Measurements from ENCODE around the gene TMED6. TPM values are rescaled to one million over a fixed set of nuclear protein-coding genes. Genes with fewer than 3 reads are reported as not detected.
"Not testable (repeated sequence)": the region's sequence is repeated elsewhere in the genome, so short reads cannot be mapped to it uniquely, and the experiment has no call there.

Gene TMED6
- total RNA-seq, 2 donors from 2014 or later: 23.1 to 62.8 TPM

DNA sequence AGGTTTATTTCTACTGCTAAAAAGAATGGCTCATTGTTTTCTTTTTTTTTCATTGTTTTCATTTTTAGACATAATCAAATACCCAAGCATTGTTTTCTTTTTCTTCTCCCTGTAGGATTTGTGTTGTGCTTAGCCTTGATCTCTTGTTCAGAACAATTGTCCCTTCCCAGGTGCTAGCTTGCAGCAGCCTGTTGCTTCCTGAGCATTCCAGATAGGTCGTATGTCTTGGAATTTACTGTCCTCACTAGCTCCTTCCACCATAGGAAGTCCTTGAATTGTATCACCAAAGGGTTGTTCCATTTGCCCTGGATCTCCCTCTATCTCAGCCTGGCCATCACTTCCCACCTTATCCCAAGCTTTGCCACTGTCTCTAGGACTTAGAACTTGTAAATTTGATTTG, 50.4 kb downstream of the TMED6 start:
- 47 to 63% methylated on average over 1 of the region's 1 CpG for WGBS, 2 donors
- no peak for TF ChIP-seq POLR2A (IDR thresholded peaks at IDR 0.05)
- TF ChIP-seq, protein P1, sequence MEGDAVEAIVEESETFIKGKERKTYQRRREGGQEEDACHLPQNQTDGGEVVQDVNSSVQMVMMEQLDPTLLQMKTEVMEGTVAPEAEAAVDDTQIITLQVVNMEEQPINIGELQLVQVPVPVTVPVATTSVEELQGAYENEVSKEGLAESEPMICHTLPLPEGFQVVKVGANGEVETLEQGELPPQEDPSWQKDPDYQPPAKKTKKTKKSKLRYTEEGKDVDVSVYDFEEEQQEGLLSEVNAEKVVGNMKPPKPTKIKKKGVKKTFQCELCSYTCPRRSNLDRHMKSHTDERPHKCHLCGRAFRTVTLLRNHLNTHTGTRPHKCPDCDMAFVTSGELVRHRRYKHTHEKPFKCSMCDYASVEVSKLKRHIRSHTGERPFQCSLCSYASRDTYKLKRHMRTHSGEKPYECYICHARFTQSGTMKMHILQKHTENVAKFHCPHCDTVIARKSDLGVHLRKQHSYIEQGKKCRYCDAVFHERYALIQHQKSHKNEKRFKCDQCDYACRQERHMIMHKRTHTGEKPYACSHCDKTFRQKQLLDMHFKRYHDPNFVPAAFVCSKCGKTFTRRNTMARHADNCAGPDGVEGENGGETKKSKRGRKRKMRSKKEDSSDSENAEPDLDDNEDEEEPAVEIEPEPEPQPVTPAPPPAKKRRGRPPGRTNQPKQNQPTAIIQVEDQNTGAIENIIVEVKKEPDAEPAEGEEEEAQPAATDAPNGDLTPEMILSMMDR (IDR thresholded peaks at IDR 0.05): no peak
- ATAC-seq (no peak), DNase-seq (no peak)
- Histone ChIP-seq H3K9me3 (no peaks in the 10 kb centered on the region), H3K36me3 (replicated peaks in 1 of 2; ENCODE audit: insufficient read depth in 1 of 2, low read depth in 2 of 2) (peaks cover 0 to 3% of the 10 kb centered on the region in 2 donors), H3K4me3 (no peak overlapping the region), H3K27me3 (no peaks in the 10 kb centered on the region), H3K27ac (no peak overlapping the region), H3K4me1 (no peaks in the 10 kb centered on the region)
- intact Hi-C loops (cut with DNase I): no loop called here

DNA sequence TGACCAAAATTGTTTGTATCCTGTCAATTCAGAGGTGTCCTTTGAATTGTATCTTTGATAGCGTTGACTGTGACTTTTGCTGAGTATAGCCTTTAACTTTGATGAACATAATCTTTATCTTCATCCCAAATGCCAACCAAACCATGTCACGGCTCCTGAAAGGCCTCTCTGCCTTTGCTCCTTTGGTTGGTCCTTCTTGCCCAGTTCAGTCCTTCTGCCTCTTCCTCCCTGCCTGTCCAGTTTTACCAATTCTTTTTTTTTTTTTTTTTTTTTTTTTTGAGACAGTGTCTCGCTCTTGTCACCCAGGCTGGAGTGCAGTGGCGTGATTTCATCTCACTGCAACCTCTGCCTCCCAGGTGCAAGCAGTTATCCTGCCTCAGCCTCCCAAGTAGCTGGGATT, 53.3 kb downstream of the TMED6 start:
- no peaks in the 10 kb centered on the region for H3K9me3 ChIP-seq
- H3K4me1 ChIP-seq: no peaks in the 10 kb centered on the region
- ATAC-seq (no peak), DNase-seq (no peak)
- peaks cover 0 to 3% of the 10 kb centered on the region in 2 donors for H3K36me3 ChIP-seq (replicated peaks in 1 of 2; ENCODE audit: insufficient read depth in 1 of 2, low read depth in 2 of 2)
- no peak for TF ChIP-seq POLR2A (IDR thresholded peaks at IDR 0.05)
- TF ChIP-seq, protein P1 (IDR thresholded peaks at IDR 0.05): no peak
- 94 to 96% methylated on average over 4 of the region's 4 CpGs for WGBS, 2 donors
- H3K27me3 ChIP-seq: no peaks in the 10 kb centered on the region
- intact Hi-C loops (cut with DNase I): no loop called here
- no peak overlapping the region for H3K27ac ChIP-seq
- H3K4me3 ChIP-seq: no peak overlapping the region

DNA sequence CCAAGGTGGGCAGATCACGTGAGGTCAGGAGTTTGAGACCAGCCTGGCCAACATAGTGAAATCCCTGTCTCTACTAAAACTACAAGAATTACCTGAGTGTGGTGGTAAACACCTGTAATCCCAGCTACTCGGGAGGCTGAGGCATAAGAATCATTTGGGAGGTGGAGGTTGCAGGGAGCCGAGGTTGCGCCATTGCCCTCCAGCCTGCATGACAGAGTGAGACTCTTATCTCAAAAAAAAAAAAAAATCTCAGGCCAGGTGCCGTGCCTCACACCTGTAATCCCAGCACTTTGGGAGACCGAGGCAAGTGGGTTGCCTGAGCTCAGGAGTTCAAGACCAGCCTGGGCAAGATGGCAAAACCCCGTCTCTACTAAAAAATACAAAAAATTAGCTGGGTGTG, 54.8 kb downstream of the TMED6 start:
- intact Hi-C loops (cut with DNase I); ATAC-seq; H3K27me3 ChIP-seq; H3K36me3 ChIP-seq (replicated peaks in 1 of 2; ENCODE audit: insufficient read depth in 1 of 2, low read depth in 2 of 2); H3K4me3 ChIP-seq; H3K9me3 ChIP-seq; H3K27ac ChIP-seq; DNase-seq; H3K4me1 ChIP-seq: not testable (repeated sequence)
- WGBS, 2 donors: 90 to 98% methylated on average over 7 of the region's 7 CpGs

DNA sequence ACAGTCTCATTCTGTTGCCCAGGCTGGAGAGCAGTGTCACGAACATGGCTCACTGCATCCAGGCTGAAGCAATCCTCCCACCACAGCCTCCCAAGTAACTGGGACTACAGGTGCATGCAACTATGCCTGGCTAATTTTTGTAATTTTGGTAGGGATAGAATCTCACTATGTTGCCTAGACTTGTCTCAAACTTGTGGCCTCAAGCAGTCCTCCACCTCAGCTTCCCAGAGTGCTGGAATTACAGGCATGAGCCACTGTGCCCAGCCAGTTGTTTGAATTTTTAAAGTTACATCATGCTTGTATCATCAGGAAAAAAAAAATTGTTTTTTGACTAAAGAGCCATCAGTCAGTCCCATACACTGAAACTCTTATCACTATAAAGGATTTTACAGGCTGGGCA, 57.5 kb downstream of the TMED6 start:
- no peak for TF ChIP-seq POLR2A (IDR thresholded peaks at IDR 0.05)
- TF ChIP-seq, protein P1 (IDR thresholded peaks at IDR 0.05): no peak
- DNase-seq: no peak
- 89% methylated on average over 1 of the region's 1 CpG for WGBS, 2 donors
- no peaks in the 10 kb centered on the region for H3K27me3 ChIP-seq
- H3K4me1 ChIP-seq: no peaks in the 10 kb centered on the region
- H3K4me3 ChIP-seq: no peak overlapping the region
- H3K9me3 ChIP-seq: no peaks in the 10 kb centered on the region
- no peaks in the 10 kb centered on the region for H3K36me3 ChIP-seq (replicated peaks in 1 of 2; ENCODE audit: insufficient read depth in 1 of 2, low read depth in 2 of 2)
- ATAC-seq: no peak
- no peak overlapping the region for H3K27ac ChIP-seq
- intact Hi-C loops (cut with DNase I): no loop called here

DNA sequence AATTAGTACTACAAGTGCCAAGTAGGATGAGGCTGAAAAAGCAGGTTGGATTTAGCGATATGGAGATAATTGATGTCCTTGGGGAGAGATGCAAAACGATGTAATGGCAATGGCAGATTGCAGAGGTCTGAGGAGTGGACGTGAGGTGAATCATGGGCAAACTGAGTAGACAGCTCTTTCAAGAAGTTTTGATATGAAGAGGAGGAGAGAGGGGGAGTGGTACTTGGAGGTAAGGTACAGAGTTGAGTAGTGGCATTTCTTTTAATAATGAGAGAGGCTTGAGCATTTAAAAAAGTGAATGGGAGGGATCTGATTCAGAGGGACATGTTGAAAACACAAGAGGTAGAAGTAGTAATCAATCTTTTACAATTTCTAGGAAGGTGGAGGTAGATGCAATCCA, 58.2 kb downstream of the TMED6 start:
- 58 to 59% methylated on average over 3 of the region's 3 CpGs for WGBS, 2 donors
- intact Hi-C loops (cut with DNase I): no loop called here
- no peak overlapping the region for H3K27ac ChIP-seq
- no peaks in the 10 kb centered on the region for H3K36me3 ChIP-seq (replicated peaks in 1 of 2; ENCODE audit: insufficient read depth in 1 of 2, low read depth in 2 of 2)
- H3K4me3 ChIP-seq: no peak overlapping the region
- H3K9me3 ChIP-seq: no peaks in the 10 kb centered on the region
- no peaks in the 10 kb centered on the region for H3K27me3 ChIP-seq
- TF ChIP-seq, protein P1 (IDR thresholded peaks at IDR 0.05): no peak
- TF ChIP-seq POLR2A (IDR thresholded peaks at IDR 0.05): no peak
- no peaks in the 10 kb centered on the region for H3K4me1 ChIP-seq
- DNase-seq (no peak), ATAC-seq (no peak)

Other genes starting within 250 kb of the TMED6 start
- under 1 TPM; 0.26 to 0.99 TPM for gene HAS3, start 246.1 kb downstream of the TMED6 start, total RNA-seq
- gene CHTF8, start 219.2 kb downstream of the TMED6 start, total RNA-seq: 10 to 100 TPM; 35.3 to 39.4 TPM
- gene UTP4, start 219.1 kb downstream of the TMED6 start, total RNA-seq: 10 to 100 TPM in 1 of 2 donors, 1 to 10 TPM in 1; 9.2 to 12.2 TPM
- 10 to 100 TPM; 11.2 to 13.5 TPM for gene SNTB2, start 164.6 kb downstream of the TMED6 start, total RNA-seq
- 10 to 100 TPM; 29.8 to 30.7 TPM for gene VPS4A, start 40.4 kb downstream of the TMED6 start, total RNA-seq
- 10 to 100 TPM; 38.1 to 45.2 TPM for gene PDF, start 21.2 kb downstream of the TMED6 start, total RNA-seq
- gene COG8, start 12.2 kb downstream of the TMED6 start, total RNA-seq: 10 to 100 TPM; 39.4 to 46.8 TPM
- 1 to 10 TPM; 3.3 to 8.8 TPM for gene NIP7, start 12.0 kb downstream of the TMED6 start, total RNA-seq
- gene TERF2, start 34.2 kb upstream of the TMED6 start, total RNA-seq: 10 to 100 TPM; 11.4 to 27.7 TPM
- gene CYB5B, start 72.8 kb upstream of the TMED6 start, total RNA-seq: 10 to 100 TPM in 1 of 2 donors, 1 to 10 TPM in 1; 8.2 to 20.0 TPM
- gene NFAT5, start 214.2 kb upstream of the TMED6 start, total RNA-seq: 10 to 100 TPM; 38.1 to 38.9 TPM